Neural cell (in vitro differentiated cells): ENCODE results near the gene ZP4. TPM values are rescaled to one million over a fixed set of nuclear protein-coding genes. Genes with fewer than 3 reads are reported as not detected.

Source experiments
- H2AFZ ChIP-seq: fragments of 200-600, 300-800 bp; sonication (generic), shearing (Covaris generic); 2 replicates; pipeline ENCODE4 v1.6.0; 2014; ENCODE audit warnings: low read depth, mild to moderate bottlenecking, antibody characterized with exemption, low read length, moderate library complexity
- H3F3A ChIP-seq: fragments of 200-600 bp; shearing (Covaris generic); 2 replicates; pipeline ENCODE4 v1.6.1; 2016; ENCODE audit warnings: mild to moderate bottlenecking, moderate library complexity, mixed read lengths, antibody characterized with exemption, low read length; ENCODE audit not compliant: insufficient read depth, poor library complexity, severe bottlenecking
- H3K27ac ChIP-seq: fragments of 200-600, 300-800 bp; sonication (generic), shearing (Covaris generic); 2 replicates; pipeline ENCODE4 v1.5.1; 2014; ENCODE audit warnings: mild to moderate bottlenecking, low read length, moderate library complexity
- H3K27me3 ChIP-seq: fragments of 300-800, 200-600 bp; sonication (generic), shearing (Covaris generic); 2 replicates; pipeline ENCODE4 v1.6.0; 2014; ENCODE audit warnings: mild to moderate bottlenecking, low read depth, low read length, moderate library complexity; ENCODE audit not compliant: insufficient read depth
- H3K36me3 ChIP-seq: fragments of 300-800, 200-600 bp; sonication (generic), shearing (Covaris generic); 2 replicates; pipeline ENCODE4 v1.5.1; 2014; ENCODE audit warnings: mild to moderate bottlenecking, antibody characterized with exemption, low read length, moderate library complexity; ENCODE audit not compliant: insufficient read depth
- H3K4me2 ChIP-seq: fragments of 300-800, 200-600 bp; sonication (generic), shearing (Covaris generic); 2 replicates; pipeline ENCODE4 v1.6.0; 2014; ENCODE audit warnings: mild to moderate bottlenecking, low read length
- H3K4me3 ChIP-seq: fragments of 300-800, 200-600 bp; sonication (generic), shearing (Covaris generic); 2 replicates; pipeline ENCODE4 v1.5.1; 2014; ENCODE audit warnings: mild to moderate bottlenecking, low read length, moderate library complexity
- H3K79me2 ChIP-seq: fragments of 200-600 bp; shearing (Covaris generic); replicated peaks from 2 replicates; pipeline ENCODE4 v1.6.0; 2014; ENCODE audit warnings: mild to moderate bottlenecking, low read length, moderate library complexity; ENCODE audit not compliant: insufficient read depth
- H3K9ac ChIP-seq: fragments of 300-800, 200-600 bp; sonication (generic), shearing (Covaris generic); 2 replicates; pipeline ENCODE4 v1.6.1; 2016; ENCODE audit warnings: mild to moderate bottlenecking, low read length, mixed read lengths
- H3K9me2 ChIP-seq: fragments of 200-600 bp; shearing (Covaris generic); 2 replicates; pipeline ENCODE4 v1.6.1; 2016; ENCODE audit warnings: mild to moderate bottlenecking, low read length, mixed read lengths; ENCODE audit not compliant: insufficient read depth
- H3K9me3 ChIP-seq: fragments of 200-600, 300-800 bp; sonication (generic), shearing (Covaris generic); 2 replicates; pipeline ENCODE4 v1.6.1; 2016; ENCODE audit warnings: mild to moderate bottlenecking, mixed run types, low read length, moderate library complexity, mixed read lengths
- H4K20me1 ChIP-seq: fragments of 200-600 bp; shearing (Covaris generic); 2 replicates; pipeline ENCODE4 v1.6.1; 2016; ENCODE audit warnings: mild to moderate bottlenecking, mixed run types; ENCODE audit not compliant: insufficient read depth
- CTCF ChIP-seq: fragments of 450-650 bp; IDR thresholded peaks from 2 replicates; pipeline ENCODE4 v1.5.1; 2014; ENCODE audit warnings: antibody characterized with exemption, mild to moderate bottlenecking, moderate library complexity; ENCODE audit not compliant: poor library complexity, severe bottlenecking
- EP300 ChIP-seq: fragments of 450-650 bp; conservative IDR thresholded peaks from 2 replicates; pipeline ENCODE4 v1.6.1; 2014; ENCODE audit warnings: antibody characterized with exemption, mild to moderate bottlenecking, moderate library complexity; ENCODE audit not compliant: poor library complexity, severe bottlenecking
- EZH2 ChIP-seq: fragments of 200-600, 300-800 bp; shearing (Covaris generic), sonication (generic); IDR thresholded peaks from 2 replicates; pipeline ENCODE4 v1.6.1; 2014; ENCODE audit warnings: antibody characterized with exemption, low read length, borderline replicate concordance, mild to moderate bottlenecking; ENCODE audit not compliant: insufficient read depth, poor library complexity, severe bottlenecking
- MXI1 ChIP-seq: fragments of 450-650 bp; conservative IDR thresholded peaks from 2 replicates; pipeline ENCODE4 v1.6.1; 2014; ENCODE audit warnings: antibody characterized with exemption, mild to moderate bottlenecking; ENCODE audit not compliant: poor library complexity, severe bottlenecking
- POLR2AphosphoS5 ChIP-seq: IDR thresholded peaks from 2 replicates; pipeline ENCODE4 v1.6.1; 2012
- RAD21 ChIP-seq: fragments of 450-650 bp; conservative IDR thresholded peaks from 2 replicates; pipeline ENCODE4 v1.6.1; 2014; ENCODE audit warnings: antibody characterized with exemption, mild to moderate bottlenecking, moderate library complexity
- REST ChIP-seq: IDR thresholded peaks from 2 replicates; pipeline ENCODE4 v1.6.1; 2012; ENCODE audit warnings: borderline replicate concordance
- SMC3 ChIP-seq: fragments of 450-650 bp; conservative IDR thresholded peaks from 2 replicates; pipeline ENCODE4 v1.6.1; 2014; ENCODE audit warnings: antibody characterized with exemption, mild to moderate bottlenecking, moderate library complexity; ENCODE audit not compliant: poor library complexity
- TAF1 ChIP-seq: IDR thresholded peaks from 2 replicates; pipeline ENCODE4 v1.6.1; 2012; ENCODE audit warnings: low read depth
- polyA plus RNA-seq: library from polyadenylated mRNA; depleted of rRNA; stranded (reverse); fragments of >200 nt; gene quantifications from 2 replicates; pipeline ENCODE4 v1.2.3, GENCODE V29; 2014

Gene ZP4
- polyA plus RNA-seq, 1 donor from 2014 or later = not detected

- Histone ChIP-seq H3K9me2 (no peaks in the 10 kb centered on the region), H3K79me2 (no peaks in the 10 kb centered on the region), H3K9me3 (no peaks in the 10 kb centered on the region), H4K20me1 (no peaks in the 10 kb centered on the region), H3K4me2 (no peak overlapping the region), H3K9ac (no peak overlapping the region), H3K36me3 (no peaks in the 10 kb centered on the region), H3K27me3 (no peaks in the 10 kb centered on the region), H3K27ac (no peak overlapping the region), H2AFZ (no peak overlapping the region), H3K4me3 (no peak overlapping the region), H3F3A (no peaks in the 10 kb centered on the region)
- TF ChIP-seq MXI1 = no peak
- no peak for TF ChIP-seq TAF1
- no peak for TF ChIP-seq POLR2AphosphoS5
- TF ChIP-seq SMC3 = no peak
- TF ChIP-seq EZH2 = no peak
- TF ChIP-seq REST = no peak
- TF ChIP-seq RAD21 = no peak
- no peak for TF ChIP-seq CTCF
- TF ChIP-seq EP300 = no peak
Observed at GRCh38 chr1:237857455-237857854, 33.3 kb downstream of the ZP4 start.

- Histone ChIP-seq H3K27ac (no peak overlapping the region), H4K20me1 (no peaks in the 10 kb centered on the region), H3K27me3 (no peaks in the 10 kb centered on the region), H3K9ac (no peak overlapping the region), H3K36me3 (no peaks in the 10 kb centered on the region), H3K9me2 (no peaks in the 10 kb centered on the region), H3K4me2 (no peak overlapping the region), H3K9me3 (no peaks in the 10 kb centered on the region), H3F3A (no peaks in the 10 kb centered on the region), H3K79me2 (no peaks in the 10 kb centered on the region), H2AFZ (no peak overlapping the region), H3K4me3 (no peak overlapping the region)
- TF ChIP-seq MXI1 (no peak), EZH2 (no peak), TAF1 (no peak), POLR2AphosphoS5 (no peak)
Observed at GRCh38 chr1:237852342-237852741, 38.4 kb downstream of the ZP4 start.
